Small intestine (tissue), 7 donors: ENCODE data around the gene TBR1. TPM values are rescaled to one million over a fixed set of nuclear protein-coding genes. Genes with fewer than 3 reads are reported as not detected.

Source experiments
- DNase-seq, 2 donors: peaks; one replicate each; pipeline versions ENCODE4 v3.0.0 to v3.0.0-alpha.2; 2013
- FAIRE-seq: peaks from 2 replicates; lab custom pipeline; 2012; peaks lifted over from hg19 to GRCh38; lab: Jason Lieb, UNC
- H3K27ac ChIP-seq, 3 donors: one replicate each; pipeline ENCODE4 v1.5.1; 2013; ENCODE audit warnings: low read length in 2 of 3, mild to moderate bottlenecking in 2 of 3, control low read depth in 1 of 3, inconsistent platforms in 1 of 3, low read depth in 1 of 3, moderate library complexity in 1 of 3
- H3K27me3 ChIP-seq, 3 donors: one replicate each; pipeline ENCODE4 v1.6.1; 2013; ENCODE audit warnings: low read length in 3 of 3, inconsistent platforms in 1 of 3; ENCODE audit not compliant: control insufficient read depth in 3 of 3, insufficient read depth in 3 of 3
- H3K36me3 ChIP-seq, 3 donors: one replicate each; pipeline ENCODE4 v1.6.1; 2013; ENCODE audit warnings: low read length in 3 of 3, inconsistent platforms in 1 of 3, low read depth in 1 of 3, mild to moderate bottlenecking in 1 of 3, moderate library complexity in 1 of 3; ENCODE audit not compliant: control insufficient read depth in 3 of 3, insufficient read depth in 2 of 3
- H3K4me1 ChIP-seq, 3 donors: one replicate each; pipeline ENCODE4 v1.6.1; 2013; ENCODE audit warnings: low read length in 2 of 3, inconsistent platforms in 1 of 3, low read depth in 1 of 3, mild to moderate bottlenecking in 1 of 3, moderate library complexity in 1 of 3; ENCODE audit not compliant: control insufficient read depth in 3 of 3, insufficient read depth in 2 of 3
- H3K4me3 ChIP-seq, 3 donors: one replicate each; pipeline ENCODE4 v1.5.1; 2013; ENCODE audit warnings: low read length in 3 of 3, control low read depth in 1 of 3, inconsistent platforms in 1 of 3, low read depth in 1 of 3, mild to moderate bottlenecking in 1 of 3, moderate library complexity in 1 of 3
- H3K9me3 ChIP-seq, 2 donors: one replicate each; pipeline ENCODE4 v1.6.1; 2013; ENCODE audit warnings: low read depth in 1 of 2, low read length in 1 of 2; ENCODE audit not compliant: control insufficient read depth in 2 of 2, insufficient read depth in 1 of 2
- WGBS, 3 donors: extraction: QIAGEN DNeasy Blood & Tissue Kit; methylation state at CpG; one replicate each; pipeline ENCODE4 v1.1.7; 2013; 5-methylcytosine and 5-hydroxymethylcytosine counted together
- polyA plus RNA-seq, 4 donors: library from polyadenylated mRNA; stranded (reverse) in 3 of 4; unstranded in 1 of 4; fragments of 200-250 nt in 3 of 4; fragments of 120-200 nt in 1 of 4; gene quantifications; one replicate each; pipeline versions ENCODE4 v1.2.1 to v1.2.3, GENCODE V29; 2013
- donor health status: healthy with polysubstance abuse.
- donor health status: control.
- donor health status: control.
- donor health status: Bipolar disorder and iron deficiency.
- donor health status: healthy.

The TBR1 gene
- polyA plus RNA-seq, 4 donors = 0.03 TPM; not detected in 3

GRCh38 chr2:161423421-161424393 is 7.6 kb downstream of the TBR1 start:
- DNase-seq (peak in 1 of 2 donors; percentile 62), FAIRE-seq (no peak)
- H3K4me3 ChIP-seq = peak overlapping the region in 2 of 3 donors; percentile 18 to 50
- H3K9me3 ChIP-seq = peaks cover 0 to 2% of the 10 kb centered on the region in 2 donors
- no peaks in the 10 kb centered on the region for H3K36me3 ChIP-seq
- H3K27ac ChIP-seq = no peak overlapping the region
- peaks cover 3 to 11% (median 7%) of the 10 kb centered on the region in 3 donors for H3K4me1 ChIP-seq
- peaks cover 13 to 93% (median 56%) of the 10 kb centered on the region in 3 donors for H3K27me3 ChIP-seq
- 2 to 5% (median 3%) methylated on average over 95 to 125 of the region's 125 CpGs for WGBS, 3 donors

GRCh38 chr2:161424394-161424769 is 8.3 kb downstream of the TBR1 start:
- no peaks in the 10 kb centered on the region for H3K36me3 ChIP-seq
- WGBS, 3 donors = 8 to 16% (median 15%) methylated on average over 9 of the region's 9 CpGs
- H3K9me3 ChIP-seq = no peaks in the 10 kb centered on the region
- H3K4me1 ChIP-seq = peaks cover 3 to 9% (median 7%) of the 10 kb centered on the region in 3 donors
- peaks cover 13 to 91% (median 52%) of the 10 kb centered on the region in 3 donors for H3K27me3 ChIP-seq
- no peak overlapping the region for H3K4me3 ChIP-seq
- FAIRE-seq = no peak
- DNase-seq = peak in 1 of 2 donors; percentile 13
- no peak overlapping the region for H3K27ac ChIP-seq

GRCh38 chr2:161424891-161425727 is 9.0 kb downstream of the TBR1 start:
- peaks cover 13 to 88% (median 52%) of the 10 kb centered on the region in 3 donors for H3K27me3 ChIP-seq
- FAIRE-seq (no peak), DNase-seq (peak in 1 of 2 donors; percentile 20)
- 17 to 20% (median 18%) methylated on average over 4 of the region's 4 CpGs for WGBS, 3 donors
- H3K9me3 ChIP-seq = no peaks in the 10 kb centered on the region
- peaks cover 3 to 9% (median 7%) of the 10 kb centered on the region in 3 donors for H3K4me1 ChIP-seq
- no peaks in the 10 kb centered on the region for H3K36me3 ChIP-seq
- no peak overlapping the region for H3K27ac ChIP-seq
- no peak overlapping the region for H3K4me3 ChIP-seq

GRCh38 chr2:161425728-161426454 is 9.8 kb downstream of the TBR1 start:
- H3K36me3 ChIP-seq = no peaks in the 10 kb centered on the region
- peak in 1 of 2 donors; percentile 19 for DNase-seq
- H3K9me3 ChIP-seq = no peaks in the 10 kb centered on the region
- peaks cover 3 to 9% (median 7%) of the 10 kb centered on the region in 3 donors for H3K4me1 ChIP-seq
- 20 to 34% (median 32%) methylated on average over 17 of the region's 17 CpGs for WGBS, 3 donors
- H3K27me3 ChIP-seq = peaks cover 13 to 84% (median 46%) of the 10 kb centered on the region in 3 donors
- no peak overlapping the region for H3K27ac ChIP-seq
- FAIRE-seq = no peak
- H3K4me3 ChIP-seq = no peak overlapping the region

- Histone ChIP-seq H3K4me1 (peaks cover 3 to 9% (median 7%) of the 10 kb centered on the region in 3 donors), H3K9me3 (no peaks in the 10 kb centered on the region), H3K27ac (no peak overlapping the region), H3K36me3 (no peaks in the 10 kb centered on the region), H3K27me3 (peaks cover 13 to 78% (median 45%) of the 10 kb centered on the region in 3 donors), H3K4me3 (no peak overlapping the region)
- FAIRE-seq (no peak), DNase-seq (no peak)
- WGBS, 3 donors = 10 to 24% (median 19%) methylated on average over 11 to 13 of the region's 13 CpGs
Observed at GRCh38 chr2:161426455-161426921, 10.4 kb downstream of the TBR1 start.

GRCh38 chr2:161426922-161427663 is 11.0 kb downstream of the TBR1 start:
- FAIRE-seq = no peak
- Histone ChIP-seq H3K27me3 (peaks cover 13 to 73% (median 40%) of the 10 kb centered on the region in 3 donors), H3K4me1 (peaks cover 3 to 9% (median 7%) of the 10 kb centered on the region in 3 donors), H3K9me3 (no peaks in the 10 kb centered on the region), H3K36me3 (no peaks in the 10 kb centered on the region), H3K27ac (no peak overlapping the region), H3K4me3 (peak overlapping the region in 1 of 3 donors; percentile 16)
- peak; percentile 25 to 52 for DNase-seq
- WGBS, 3 donors = 4 to 6% (median 5%) methylated on average over 53 to 54 of the region's 54 CpGs
